Measurements from ENCODE around the gene PIAS1.

GRCh38 chr15:68053001-68053400 lies 1.1 kb upstream of the PIAS1 start:
- TF ChIP-seq POLR2AphosphoS5 (IDR thresholded peaks at IDR 0.05) (no peak), CTCF (IDR thresholded peaks at IDR 0.05) (no peak), POLR2A (IDR thresholded peaks at IDR 0.05) (no peak), EP300 (IDR thresholded peaks at IDR 0.05) (no peak)
